Measurements from ENCODE around the gene CCDC170. TPM values are rescaled to one million over a fixed set of nuclear protein-coding genes. Genes with fewer than 3 reads are reported as not detected.

CCDC170 gene
- total RNA-seq, 6 donors from 2014 or later: 1.7 to 28.3 (median 5.2) TPM

DNA sequence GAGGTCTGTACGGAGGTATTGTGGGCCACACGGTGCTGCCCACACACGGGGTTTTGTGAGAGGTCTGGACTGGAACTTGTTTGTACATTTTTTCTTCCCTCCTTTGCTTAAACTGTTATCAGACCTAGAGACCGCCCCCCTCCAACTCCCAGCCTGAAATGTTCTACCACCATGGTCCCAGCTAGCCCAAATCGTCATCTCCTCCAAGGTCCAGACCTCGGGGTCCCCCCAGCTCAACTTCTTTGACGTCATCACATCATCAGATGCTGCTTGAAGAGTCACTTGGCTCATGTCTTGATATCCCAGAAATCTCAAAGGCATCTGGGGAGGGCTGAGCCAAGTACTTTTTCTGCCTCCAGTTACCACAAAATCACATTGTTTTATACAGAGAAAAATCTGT, 2.8 kb upstream of the CCDC170 start:
- 81 to 85% methylated on average over 7 of the region's 7 CpGs for WGBS, 2 donors
- H3K36me3 ChIP-seq: no peaks in the 10 kb centered on the region
- no peak for DNase-seq
- no peak overlapping the region for H3K27ac ChIP-seq
- H3K27me3 ChIP-seq: peaks cover 0 to 7% (median 3%) of the 10 kb centered on the region in 4 donors
- H3K4me3 ChIP-seq: no peak overlapping the region
- peaks cover 6 to 21% (median 12%) of the 10 kb centered on the region in 4 donors for H3K4me1 ChIP-seq
- H3K9me3 ChIP-seq: no peaks in the 10 kb centered on the region
- TF ChIP-seq POLR2AphosphoS5 (IDR thresholded peaks at IDR 0.05): no peak
- TF ChIP-seq EP300 (IDR thresholded peaks at IDR 0.05): no peak
- no peak for TF ChIP-seq POLR2A (IDR thresholded peaks at IDR 0.05)
- ATAC-seq (ENCODE audit: low FRiP score in 2 of 2): no peak

DNA sequence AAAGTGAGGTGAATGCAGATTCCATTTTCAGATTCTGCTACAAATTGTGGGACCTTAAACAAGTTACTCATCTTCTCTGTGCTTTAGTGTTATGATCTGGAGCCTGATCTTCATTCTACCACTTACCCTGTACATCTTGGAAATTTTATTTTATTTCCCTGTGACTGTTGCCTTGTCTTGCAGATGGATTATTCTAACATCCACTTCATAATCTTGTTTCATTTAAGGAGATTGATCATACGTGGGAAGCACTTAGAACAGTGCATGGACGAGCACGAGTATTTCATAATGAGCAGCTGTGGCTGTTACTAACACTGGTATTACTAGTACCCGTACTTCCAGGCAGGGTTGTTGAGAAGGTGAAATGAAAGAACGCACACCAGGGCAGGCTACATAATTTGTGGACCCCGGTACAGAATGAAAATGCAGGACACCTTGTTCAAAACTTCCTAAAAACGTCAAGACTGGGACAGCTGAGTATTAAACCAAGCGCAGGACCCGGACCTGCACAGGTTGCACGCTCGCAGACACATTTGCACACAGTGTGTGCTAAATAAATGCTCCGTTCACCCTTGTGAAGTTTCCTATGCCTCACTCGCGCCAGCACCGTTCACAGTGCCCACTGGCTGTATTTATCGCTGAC, 535 bp upstream of the CCDC170 start:
- DNase-seq: no peak
- TF ChIP-seq EP300 (IDR thresholded peaks at IDR 0.05) (no peak), POLR2AphosphoS5 (IDR thresholded peaks at IDR 0.05) (no peak), POLR2A (IDR thresholded peaks at IDR 0.05) (no peak)
- TF ChIP-seq, protein P1, sequence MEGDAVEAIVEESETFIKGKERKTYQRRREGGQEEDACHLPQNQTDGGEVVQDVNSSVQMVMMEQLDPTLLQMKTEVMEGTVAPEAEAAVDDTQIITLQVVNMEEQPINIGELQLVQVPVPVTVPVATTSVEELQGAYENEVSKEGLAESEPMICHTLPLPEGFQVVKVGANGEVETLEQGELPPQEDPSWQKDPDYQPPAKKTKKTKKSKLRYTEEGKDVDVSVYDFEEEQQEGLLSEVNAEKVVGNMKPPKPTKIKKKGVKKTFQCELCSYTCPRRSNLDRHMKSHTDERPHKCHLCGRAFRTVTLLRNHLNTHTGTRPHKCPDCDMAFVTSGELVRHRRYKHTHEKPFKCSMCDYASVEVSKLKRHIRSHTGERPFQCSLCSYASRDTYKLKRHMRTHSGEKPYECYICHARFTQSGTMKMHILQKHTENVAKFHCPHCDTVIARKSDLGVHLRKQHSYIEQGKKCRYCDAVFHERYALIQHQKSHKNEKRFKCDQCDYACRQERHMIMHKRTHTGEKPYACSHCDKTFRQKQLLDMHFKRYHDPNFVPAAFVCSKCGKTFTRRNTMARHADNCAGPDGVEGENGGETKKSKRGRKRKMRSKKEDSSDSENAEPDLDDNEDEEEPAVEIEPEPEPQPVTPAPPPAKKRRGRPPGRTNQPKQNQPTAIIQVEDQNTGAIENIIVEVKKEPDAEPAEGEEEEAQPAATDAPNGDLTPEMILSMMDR (IDR thresholded peaks at IDR 0.05): no peak
- no peaks in the 10 kb centered on the region for H3K36me3 ChIP-seq
- H3K4me1 ChIP-seq: peaks cover 10 to 21% (median 12%) of the 10 kb centered on the region in 4 donors
- ATAC-seq (ENCODE audit: low FRiP score in 2 of 2): peak in 1 of 2 donors; percentile 12
- H3K9me3 ChIP-seq: no peaks in the 10 kb centered on the region
- H3K27ac ChIP-seq: peak overlapping the region; percentile 61 to 80 (median 77)
- WGBS, 2 donors: 39 to 43% methylated on average over 13 to 16 of the region's 16 CpGs
- H3K4me3 ChIP-seq: peak overlapping the region; percentile 50 to 64 (median 60)
- peaks cover 0 to 7% (median 3%) of the 10 kb centered on the region in 4 donors for H3K27me3 ChIP-seq

DNA sequence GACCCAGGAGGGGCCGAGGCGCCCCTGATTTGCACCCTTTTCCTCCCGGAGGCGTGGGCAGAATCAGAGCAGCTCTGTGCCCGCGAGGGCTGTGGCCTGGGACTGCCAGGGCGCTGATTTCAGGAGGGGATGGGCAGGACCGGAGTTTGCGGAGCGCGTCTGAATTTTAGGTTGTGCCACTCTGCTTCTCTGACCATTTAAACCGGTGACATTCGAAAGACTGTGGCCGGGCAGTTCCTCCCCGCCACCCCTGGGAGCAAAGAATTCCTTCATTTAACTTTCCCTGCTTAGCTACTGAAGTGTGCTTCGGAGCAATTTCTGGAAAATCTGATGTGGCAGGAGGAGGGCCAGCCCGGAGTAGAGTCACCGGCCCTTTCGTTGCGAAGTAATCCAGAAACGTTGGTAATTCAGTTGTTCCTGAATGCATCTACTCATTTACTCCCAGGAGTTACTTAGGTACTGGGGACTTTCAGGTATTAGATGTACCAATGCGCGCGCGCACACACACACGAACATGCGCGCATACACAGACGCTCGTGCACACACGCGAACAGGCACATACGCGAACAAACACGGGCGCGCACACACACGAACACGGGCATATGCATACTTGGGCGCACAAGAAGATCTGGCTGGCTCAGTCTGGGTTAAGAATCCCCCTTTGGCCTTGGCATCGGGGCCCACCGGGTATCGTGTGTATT, 568 bp downstream of the CCDC170 start:
- ATAC-seq (ENCODE audit: low FRiP score in 2 of 2) (peak; percentile 51 to 65), DNase-seq (peak; percentile 55 to 76)
- peak overlapping the region; percentile 50 to 64 (median 60) for H3K4me3 ChIP-seq
- H3K36me3 ChIP-seq: no peaks in the 10 kb centered on the region
- peaks cover 13 to 21% (median 14%) of the 10 kb centered on the region in 4 donors for H3K4me1 ChIP-seq
- H3K27ac ChIP-seq: peak overlapping the region; percentile 61 to 80 (median 77)
- no peak for TF ChIP-seq EP300 (IDR thresholded peaks at IDR 0.05)
- TF ChIP-seq POLR2A (IDR thresholded peaks at IDR 0.05): no peak
- TF ChIP-seq, protein P1 (IDR thresholded peaks at IDR 0.05): no peak
- TF ChIP-seq POLR2AphosphoS5 (IDR thresholded peaks at IDR 0.05): no peak
- peaks cover 0 to 7% (median 3%) of the 10 kb centered on the region in 4 donors for H3K27me3 ChIP-seq
- no peaks in the 10 kb centered on the region for H3K9me3 ChIP-seq
- 0 to 2% methylated on average over 5 to 36 of the region's 43 CpGs for WGBS, 2 donors

DNA sequence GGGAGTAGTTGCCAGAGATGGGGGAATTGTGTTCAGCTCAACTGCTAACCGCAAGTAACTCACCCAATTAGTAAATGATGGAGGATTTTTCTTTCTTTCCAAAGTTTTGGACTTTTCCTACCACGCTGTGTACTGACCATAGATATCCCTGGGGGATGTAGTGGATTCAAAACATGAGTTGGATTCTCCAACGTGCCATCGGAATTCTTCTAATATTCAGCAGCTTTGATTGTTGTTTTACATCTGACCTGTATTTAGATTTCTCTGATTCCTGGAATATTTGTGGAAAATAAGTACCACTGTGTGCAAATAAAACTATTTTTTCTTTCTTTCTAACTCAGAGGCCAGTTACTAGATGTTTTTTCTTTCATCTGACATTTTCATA, 1.1 kb downstream of the CCDC170 start:
- Histone ChIP-seq H3K9me3 (no peaks in the 10 kb centered on the region), H3K4me3 (peak overlapping the region in 3 of 4 donors; percentile 58 to 64 (median 62)), H3K4me1 (peaks cover 13 to 21% (median 14%) of the 10 kb centered on the region in 4 donors), H3K27ac (peak overlapping the region in 2 of 4 donors; percentile 75 to 79), H3K36me3 (no peaks in the 10 kb centered on the region), H3K27me3 (peaks cover 0 to 7% (median 3%) of the 10 kb centered on the region in 4 donors)
- DNase-seq (no peak), ATAC-seq (ENCODE audit: low FRiP score in 2 of 2) (no peak)
- TF ChIP-seq POLR2A (IDR thresholded peaks at IDR 0.05): no peak
- TF ChIP-seq, protein P1 (IDR thresholded peaks at IDR 0.05): no peak
- TF ChIP-seq POLR2AphosphoS5 (IDR thresholded peaks at IDR 0.05): no peak
- TF ChIP-seq EP300 (IDR thresholded peaks at IDR 0.05): no peak
- 36 to 39% methylated on average over 4 of the region's 4 CpGs for WGBS, 2 donors

DNA sequence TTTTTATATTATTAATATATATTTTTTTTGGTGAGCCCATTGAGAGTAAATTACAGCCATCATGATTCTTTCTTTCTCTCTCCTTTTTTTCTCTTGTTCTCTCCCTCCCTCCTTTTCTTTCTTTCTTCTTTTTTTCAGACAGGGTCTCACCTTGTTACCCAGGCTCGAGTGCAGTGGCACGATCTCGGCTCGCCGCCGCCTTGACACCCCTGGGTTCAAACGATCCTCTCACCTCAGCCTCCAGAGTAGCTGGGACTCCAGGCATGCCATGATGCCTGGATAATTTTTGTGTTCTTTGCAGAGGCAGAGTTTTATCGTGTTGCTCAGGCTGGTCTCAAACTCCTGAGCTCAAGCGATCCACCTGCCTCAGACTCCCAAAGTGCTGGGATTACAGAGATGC, 1.6 kb downstream of the CCDC170 start:
- Histone ChIP-seq H3K27me3 (peaks cover 0 to 7% (median 3%) of the 10 kb centered on the region in 4 donors), H3K4me1 (peaks cover 13 to 21% (median 14%) of the 10 kb centered on the region in 4 donors), H3K4me3 (no peak overlapping the region), H3K27ac (no peak overlapping the region), H3K36me3 (no peaks in the 10 kb centered on the region), H3K9me3 (no peaks in the 10 kb centered on the region)
- DNase-seq: peak in 1 of 2 donors; percentile 57
- TF ChIP-seq EP300 (IDR thresholded peaks at IDR 0.05): no peak
- no peak for TF ChIP-seq POLR2A (IDR thresholded peaks at IDR 0.05)
- TF ChIP-seq, protein P1 (IDR thresholded peaks at IDR 0.05): no peak
- no peak for TF ChIP-seq POLR2AphosphoS5 (IDR thresholded peaks at IDR 0.05)
- WGBS, 2 donors: 91% methylated on average over 9 of the region's 9 CpGs
- ATAC-seq (ENCODE audit: low FRiP score in 2 of 2): no peak

Measured in upper lobe of left lung (tissue), 6 donors.